Natural killer cell (primary cell): ENCODE measurements around the gene TAF4. TPM values are rescaled to one million over a fixed set of nuclear protein-coding genes. Genes with fewer than 3 reads are reported as not detected.

Source experiments
- ATAC-seq, 3 donors: fragments of 150-1000 bp in 2 of 3; fragments of 200-7000 bp in 1 of 3; cut with Tn5 transposase; 1 replicate in 1 of 3; 2 replicates in 2 of 3; pipeline ENCODE4 v1.10.0; 2021; ENCODE audit warnings: mild to moderate bottlenecking in 2 of 3, moderate library complexity in 2 of 3
- DNase-seq, 2 donors: peaks; one replicate each; pipeline versions ENCODE4 v3.0.0 to v3.0.0-alpha.2; 2013 to 2021; ENCODE audit warnings: mixed read lengths in 1 of 2
- H3K27ac ChIP-seq: one replicate; pipeline ENCODE4 v1.5.1; 2013; ENCODE audit warnings: mild to moderate bottlenecking, low read length
- H3K27me3 ChIP-seq: one replicate; pipeline ENCODE4 v1.6.1; 2013; ENCODE audit warnings: low read length; ENCODE audit not compliant: control insufficient read depth, insufficient read depth
- H3K36me3 ChIP-seq: one replicate; pipeline ENCODE4 v1.6.1; 2013; ENCODE audit warnings: low read length; ENCODE audit not compliant: control insufficient read depth, insufficient read depth
- H3K4me1 ChIP-seq: one replicate; pipeline ENCODE4 v1.6.1; 2013; ENCODE audit warnings: low read length; ENCODE audit not compliant: control insufficient read depth, insufficient read depth
- H3K4me3 ChIP-seq: one replicate; pipeline ENCODE4 v1.5.1; 2013; ENCODE audit warnings: low read length
- H3K9me3 ChIP-seq: one replicate; pipeline ENCODE4 v1.6.1; 2013; ENCODE audit warnings: low read length; ENCODE audit not compliant: control insufficient read depth, insufficient read depth
- H3K27ac Mint-ChIP-seq, 2 donors: one replicate each; pipeline ENCODE4 v1.8.0; 2022; ENCODE audit warnings: mild to moderate bottlenecking in 2 of 2, mixed read lengths in 2 of 2, moderate library complexity in 1 of 2
- H3K27me3 Mint-ChIP-seq, 2 donors: one replicate each; pipeline ENCODE4 v1.8.0; 2022; ENCODE audit warnings: low read depth in 2 of 2, mixed read lengths in 2 of 2
- H3K36me3 Mint-ChIP-seq: one replicate; pipeline ENCODE4 v1.8.0; 2022; ENCODE audit warnings: mixed read lengths
- H3K4me1 Mint-ChIP-seq, 2 donors: one replicate each; pipeline ENCODE4 v1.8.0; 2022; ENCODE audit warnings: mixed read lengths in 2 of 2
- H3K4me3 Mint-ChIP-seq: one replicate; pipeline ENCODE4 v1.8.0; 2022; ENCODE audit warnings: mild to moderate bottlenecking, moderate library complexity, mixed read lengths
- H3K9me3 Mint-ChIP-seq, 2 donors: one replicate each; pipeline ENCODE4 v1.8.0; 2022; ENCODE audit warnings: mixed read lengths in 2 of 2
- CTCF ChIP-seq: fragments of 200-600 bp; IDR thresholded peaks from one replicate; pipeline ENCODE4 v1.8.0; 2022; ENCODE audit warnings: antibody characterized with exemption
- WGBS: methylation state at CpG from one replicate; pipeline ENCODE4 v1.1.7; 2013; ENCODE audit warnings: missing lambda C conversion rate; ENCODE audit not compliant: insufficient coverage; 5-methylcytosine and 5-hydroxymethylcytosine counted together
- intact Hi-C: fragments of 100-400 bp; cut with micrococcal nuclease; formaldehyde crosslinking; loops from one replicate; pipeline ENCODE4 v1.14.2; 2022
- total RNA-seq, 4 donors: library from RNA; stranded (reverse); fragments of 120-200 nt in 1 of 4; gene quantifications; one replicate each; pipeline versions ENCODE4 v1.2.3 to v1.2.4, GENCODE V29; 2013 to 2022

Gene TAF4
- total RNA-seq, 3 donors from 2014 or later (not counting 1 experiment from before 2014, with no cell fraction given) = 30.0 to 35.1 (median 30.3) TPM

GRCh38 chr20:61958773-61959700 lies 106.6 kb downstream of the TAF4 start:
- Mint-ChIP-seq H3K9me3 (no peaks in the 10 kb centered on the region), H3K4me1 (peaks cover 0 to 5% of the 10 kb centered on the region in 2 donors), H3K36me3 (no peaks in the 10 kb centered on the region), H3K27me3 (peaks cover 14 to 27% of the 10 kb centered on the region in 2 donors), H3K27ac (no peak overlapping the region), H3K4me3 (no peak overlapping the region)
- TF ChIP-seq CTCF = no peak
- H3K27me3 ChIP-seq = no peaks in the 10 kb centered on the region
- H3K27ac ChIP-seq = no peak overlapping the region
- DNase-seq (no peak), ATAC-seq (no peak)
- no peaks in the 10 kb centered on the region for H3K4me1 ChIP-seq
- intact Hi-C loops = no loop called here
- no peaks in the 10 kb centered on the region for H3K36me3 ChIP-seq
- WGBS = 84% methylated on average over 22 of the region's 22 CpGs
- H3K4me3 ChIP-seq = no peak overlapping the region
- no peaks in the 10 kb centered on the region for H3K9me3 ChIP-seq

- WGBS = 90% methylated on average over 11 of the region's 12 CpGs
- peaks cover 0 to 5% of the 10 kb centered on the region in 2 donors for H3K4me1 Mint-ChIP-seq
Observed at GRCh38 chr20:61957961-61958715, 107.5 kb downstream of the TAF4 start.

GRCh38 chr20:61956396-61957342 lies 109.0 kb downstream of the TAF4 start:
- Histone ChIP-seq H3K4me3 (no peak overlapping the region), H3K4me1 (no peaks in the 10 kb centered on the region), H3K27ac (no peak overlapping the region), H3K9me3 (no peaks in the 10 kb centered on the region), H3K27me3 (no peaks in the 10 kb centered on the region), H3K36me3 (no peaks in the 10 kb centered on the region)
- intact Hi-C loops = no loop called here
- H3K4me1 Mint-ChIP-seq = peaks cover 0 to 5% of the 10 kb centered on the region in 2 donors
- 72% methylated on average over 9 of the region's 12 CpGs for WGBS
- no peak overlapping the region for H3K27ac Mint-ChIP-seq
- no peaks in the 10 kb centered on the region for H3K9me3 Mint-ChIP-seq
- TF ChIP-seq CTCF = no peak
- peaks cover 17 to 25% of the 10 kb centered on the region in 2 donors for H3K27me3 Mint-ChIP-seq
- ATAC-seq (no peak), DNase-seq (no peak)
- H3K36me3 Mint-ChIP-seq = no peaks in the 10 kb centered on the region
- H3K4me3 Mint-ChIP-seq = no peak overlapping the region

More at GRCh38 chr20:61957961-61958715, 107.5 kb downstream of the TAF4 start:
- ATAC-seq (no peak), DNase-seq (no peak)
- intact Hi-C loops = no loop called here
- Histone ChIP-seq H3K27ac (no peak overlapping the region), H3K27me3 (no peaks in the 10 kb centered on the region), H3K4me3 (no peak overlapping the region), H3K4me1 (no peaks in the 10 kb centered on the region), H3K36me3 (no peaks in the 10 kb centered on the region), H3K9me3 (no peaks in the 10 kb centered on the region)
- Mint-ChIP-seq H3K27me3 (peaks cover 14 to 27% of the 10 kb centered on the region in 2 donors), H3K27ac (no peak overlapping the region), H3K4me3 (no peak overlapping the region), H3K9me3 (no peaks in the 10 kb centered on the region), H3K36me3 (no peaks in the 10 kb centered on the region)
- TF ChIP-seq CTCF = no peak
